Body of pancreas (tissue), 4 donors: ENCODE results near the gene ATP8A2.

Experiments
- CTCF ChIP-seq, 7 experiments: fragments of 450-650 bp in 4 of 7; fragments of 200-600 bp in 3 of 7; sonication (generic) in 3 of 7; IDR thresholded peaks; one replicate each; pipeline ENCODE4 v1.5.1; 2016 to 2019; ENCODE audit warnings: antibody characterized with exemption in 7 of 7
- POLR2A ChIP-seq, 3 donors: fragments of 450-650 bp; IDR thresholded peaks; one replicate each; pipeline ENCODE4 v1.6.1; 2016; ENCODE audit warnings: antibody characterized with exemption in 3 of 3, mild to moderate bottlenecking in 2 of 3

DNA sequence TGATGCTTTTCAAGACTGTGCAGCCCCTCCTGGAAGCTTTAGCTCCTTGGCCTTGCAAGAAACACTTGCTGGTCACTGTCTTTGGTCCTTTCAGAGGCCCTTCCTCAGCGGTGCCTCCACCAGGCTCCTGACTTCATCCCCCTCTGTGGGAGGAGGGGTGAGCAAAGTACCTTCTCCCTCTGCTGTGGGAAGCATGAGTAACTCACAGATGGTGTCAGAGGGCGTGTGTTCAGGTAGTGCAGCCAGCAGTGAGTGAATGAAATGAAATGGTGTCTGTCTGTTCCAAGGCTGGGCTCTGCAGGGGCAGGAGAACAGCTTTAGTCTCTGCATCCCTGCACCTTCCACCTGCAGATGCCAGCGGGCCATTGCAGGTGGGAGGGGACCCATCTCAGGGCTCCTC is 577.1 kb downstream of the ATP8A2 start:
- TF ChIP-seq CTCF (IDR thresholded peaks at IDR 0.05) (no peak), POLR2A (IDR thresholded peaks at IDR 0.05) (no peak)
